Activated T-cell treated with anti-CD3 and anti-CD28 coated beads, Interleukin-2, amount 50 U/mL, for 72 hours (primary cell): ENCODE results near the gene PRICKLE4. TPM values are rescaled to one million over a fixed set of nuclear protein-coding genes. Genes with fewer than 3 reads are reported as not detected.

ENCODE experiments used
- ATAC-seq, 2 donors: fragments of 150-1000 bp; cut with Tn5 transposase; replicated peaks in 1 of 2; 2 replicates each; pipeline ENCODE4 v1.10.0; 2021; ENCODE audit warnings: moderate library complexity in 2 of 2, mild to moderate bottlenecking in 1 of 2
- DNase-seq, 2 donors: peaks; one replicate each; pipeline ENCODE4 v3.0.0; 2021 to 2022; ENCODE audit warnings: mixed read lengths in 1 of 2
- H3K27ac Mint-ChIP-seq: one replicate; pipeline ENCODE4 v1.8.0; 2022; ENCODE audit warnings: mild to moderate bottlenecking, moderate library complexity, mixed read lengths
- H3K27me3 Mint-ChIP-seq: one replicate; pipeline ENCODE4 v1.8.0; 2022; ENCODE audit warnings: low read depth, mixed read lengths
- H3K36me3 Mint-ChIP-seq, 2 donors: one replicate each; pipeline ENCODE4 v1.8.0; 2022; ENCODE audit warnings: mixed read lengths in 2 of 2, mild to moderate bottlenecking in 1 of 2; ENCODE audit not compliant: insufficient read depth in 2 of 2
- H3K4me1 Mint-ChIP-seq: one replicate; pipeline ENCODE4 v1.8.0; 2022; ENCODE audit warnings: low read depth, mixed read lengths
- H3K4me3 Mint-ChIP-seq, 2 donors: one replicate each; pipeline ENCODE4 v1.8.0; 2022; ENCODE audit warnings: mild to moderate bottlenecking in 2 of 2, mixed read lengths in 2 of 2, moderate library complexity in 2 of 2
- H3K9me3 Mint-ChIP-seq, 2 donors: one replicate each; pipeline ENCODE4 v1.8.0; 2022; ENCODE audit warnings: mixed read lengths in 2 of 2
- total RNA-seq, 2 donors: library from RNA; stranded (reverse); gene quantifications; one replicate each; pipeline ENCODE4 v1.2.3, GENCODE V29; 2022

The PRICKLE4 gene
- total RNA-seq, 2 donors from 2014 or later = 0.29 TPM; not detected in 1

- Mint-ChIP-seq H3K9me3 (no peaks in the 10 kb centered on the region), H3K4me1 (peaks cover 27% of the 10 kb centered on the region), H3K27me3 (peaks cover 14% of the 10 kb centered on the region), H3K4me3 (peak overlapping the region; percentile 39 to 98), H3K27ac (no peak overlapping the region), H3K36me3 (peaks cover 0 to 8% of the 10 kb centered on the region in 2 donors)
- ATAC-seq (no peak), DNase-seq (no peak)
These were observed 4.7 kb downstream of the PRICKLE4 start for GRCh38 chr6:41785254-41785653.

GRCh38 chr6:41785689-41786450, 5.3 kb downstream of the PRICKLE4 start:
- no peak for ATAC-seq
- Mint-ChIP-seq H3K4me1 (peaks cover 28% of the 10 kb centered on the region), H3K9me3 (no peaks in the 10 kb centered on the region), H3K27me3 (peaks cover 13% of the 10 kb centered on the region), H3K27ac (peak overlapping the region; percentile 76), H3K36me3 (peaks cover 0 to 8% of the 10 kb centered on the region in 2 donors), H3K4me3 (peak overlapping the region; percentile 95 to 98)
- peak in 1 of 2 donors; percentile 10 for DNase-seq

GRCh38 chr6:41786451-41787218, 6.1 kb downstream of the PRICKLE4 start:
- peak; percentile 79 to 81 for ATAC-seq
- DNase-seq = peak; percentile 92 to 95
- Mint-ChIP-seq H3K27ac (peak overlapping the region; percentile 99), H3K4me3 (peak overlapping the region; percentile 95 to 98), H3K27me3 (peaks cover 5% of the 10 kb centered on the region), H3K36me3 (peaks cover 2 to 8% of the 10 kb centered on the region in 2 donors), H3K4me1 (peaks cover 22% of the 10 kb centered on the region), H3K9me3 (no peaks in the 10 kb centered on the region)

- Mint-ChIP-seq H3K36me3 (peaks cover 2 to 8% of the 10 kb centered on the region in 2 donors), H3K4me3 (peak within 1 kb of the TSS; percentile 95 to 98), H3K4me1 (peaks cover 22% of the 10 kb centered on the region), H3K27me3 (no peaks in the 10 kb centered on the region), H3K9me3 (no peaks in the 10 kb centered on the region), H3K27ac (peak within 1 kb of the TSS; percentile 99)
- ATAC-seq = peak; percentile 86 to 87
- peak; percentile 96 to 97 for DNase-seq
These were observed 6.8 kb downstream of the PRICKLE4 start, which contains the start of gene TOMM6 for GRCh38 chr6:41787219-41787917. Gene TOMM6 (plus strand): TSS chr6:41787694. CDS start chr6:41787698, 4 bp downstream.

- H3K36me3 Mint-ChIP-seq = peaks cover 4 to 8% of the 10 kb centered on the region in 2 donors
These were observed 8.8 kb downstream of the PRICKLE4 start for GRCh38 chr6:41789390-41789724.

GRCh38 chr6:41790045-41790444, 9.5 kb downstream of the PRICKLE4 start:
- H3K9me3 Mint-ChIP-seq = no peaks in the 10 kb centered on the region
- H3K4me1 Mint-ChIP-seq = peaks cover 22% of the 10 kb centered on the region
- no peaks in the 10 kb centered on the region for H3K27me3 Mint-ChIP-seq
- H3K4me3 Mint-ChIP-seq = no peak overlapping the region
- H3K36me3 Mint-ChIP-seq = peaks cover 4 to 8% of the 10 kb centered on the region in 2 donors
- ATAC-seq = no peak
- no peak for DNase-seq
- H3K27ac Mint-ChIP-seq = no peak overlapping the region

More at GRCh38 chr6:41789390-41789724, 8.8 kb downstream of the PRICKLE4 start:
- H3K4me3 Mint-ChIP-seq = peak overlapping the region; percentile 72 to 95
- DNase-seq (no peak), ATAC-seq (no peak)
- H3K4me1 Mint-ChIP-seq = peaks cover 22% of the 10 kb centered on the region
- H3K27ac Mint-ChIP-seq = peak overlapping the region; percentile 64
- no peaks in the 10 kb centered on the region for H3K27me3 Mint-ChIP-seq
- no peaks in the 10 kb centered on the region for H3K9me3 Mint-ChIP-seq

- no peak overlapping the region for H3K4me3 Mint-ChIP-seq
- no peaks in the 10 kb centered on the region for H3K9me3 Mint-ChIP-seq
- H3K27ac Mint-ChIP-seq = peak overlapping the region; percentile 46
- H3K4me1 Mint-ChIP-seq = peaks cover 22% of the 10 kb centered on the region
- no peaks in the 10 kb centered on the region for H3K27me3 Mint-ChIP-seq
- ATAC-seq = no peak
- H3K36me3 Mint-ChIP-seq = peaks cover 4 to 8% of the 10 kb centered on the region in 2 donors
- DNase-seq = no peak
These were observed 10.7 kb downstream of the PRICKLE4 start for GRCh38 chr6:41791305-41791704.

- DNase-seq (no peak), ATAC-seq (no peak)
- Mint-ChIP-seq H3K4me1 (peaks cover 26% of the 10 kb centered on the region), H3K4me3 (no peak overlapping the region), H3K36me3 (peaks cover 4 to 8% of the 10 kb centered on the region in 2 donors), H3K9me3 (no peaks in the 10 kb centered on the region), H3K27ac (peak overlapping the region; percentile 46), H3K27me3 (no peaks in the 10 kb centered on the region)
These were observed 11.4 kb downstream of the PRICKLE4 start for GRCh38 chr6:41791984-41792383.

GRCh38 chr6:41796474-41796873, 15.9 kb downstream of the PRICKLE4 start:
- no peaks in the 10 kb centered on the region for H3K27me3 Mint-ChIP-seq
- ATAC-seq = peak in 1 of 2 donors; percentile 45

GRCh38 chr6:41798901-41799558, 18.4 kb downstream of the PRICKLE4 start:
- no peak for DNase-seq
- ATAC-seq = no peak
- no peaks in the 10 kb centered on the region for H3K27me3 Mint-ChIP-seq
- peaks cover 8% of the 10 kb centered on the region for H3K4me1 Mint-ChIP-seq
- no peaks in the 10 kb centered on the region for H3K36me3 Mint-ChIP-seq
- H3K9me3 Mint-ChIP-seq = no peaks in the 10 kb centered on the region
- no peak overlapping the region for H3K27ac Mint-ChIP-seq
- no peak overlapping the region for H3K4me3 Mint-ChIP-seq

More at GRCh38 chr6:41796474-41796873, 15.9 kb downstream of the PRICKLE4 start:
- Mint-ChIP-seq H3K4me3 (no peak overlapping the region), H3K27ac (peak overlapping the region; percentile 0), H3K9me3 (no peaks in the 10 kb centered on the region), H3K4me1 (peaks cover 8% of the 10 kb centered on the region), H3K36me3 (peaks cover 0 to 3% of the 10 kb centered on the region in 2 donors)
- DNase-seq = no peak

- DNase-seq = no peak
- no peaks in the 10 kb centered on the region for H3K36me3 Mint-ChIP-seq
- no peak for ATAC-seq
- H3K4me1 Mint-ChIP-seq = peaks cover 8% of the 10 kb centered on the region
- no peaks in the 10 kb centered on the region for H3K9me3 Mint-ChIP-seq
- no peak overlapping the region for H3K27ac Mint-ChIP-seq
- H3K4me3 Mint-ChIP-seq = no peak overlapping the region
- H3K27me3 Mint-ChIP-seq = no peaks in the 10 kb centered on the region
These were observed 19.0 kb downstream of the PRICKLE4 start for GRCh38 chr6:41799559-41799911.

GRCh38 chr6:41801380-41801779, 20.8 kb downstream of the PRICKLE4 start:
- ATAC-seq = no peak
- Mint-ChIP-seq H3K4me3 (no peak overlapping the region), H3K9me3 (no peaks in the 10 kb centered on the region), H3K4me1 (peaks cover 3% of the 10 kb centered on the region), H3K36me3 (no peaks in the 10 kb centered on the region), H3K27ac (no peak overlapping the region), H3K27me3 (no peaks in the 10 kb centered on the region)
- DNase-seq = no peak
